Measurements from ENCODE around the gene SH3YL1. TPM values are rescaled to one million over a fixed set of nuclear protein-coding genes. Genes with fewer than 3 reads are reported as not detected.

SH3YL1 gene
- total RNA-seq, 1 donor from 2014 or later = 20.1 TPM

DNA sequence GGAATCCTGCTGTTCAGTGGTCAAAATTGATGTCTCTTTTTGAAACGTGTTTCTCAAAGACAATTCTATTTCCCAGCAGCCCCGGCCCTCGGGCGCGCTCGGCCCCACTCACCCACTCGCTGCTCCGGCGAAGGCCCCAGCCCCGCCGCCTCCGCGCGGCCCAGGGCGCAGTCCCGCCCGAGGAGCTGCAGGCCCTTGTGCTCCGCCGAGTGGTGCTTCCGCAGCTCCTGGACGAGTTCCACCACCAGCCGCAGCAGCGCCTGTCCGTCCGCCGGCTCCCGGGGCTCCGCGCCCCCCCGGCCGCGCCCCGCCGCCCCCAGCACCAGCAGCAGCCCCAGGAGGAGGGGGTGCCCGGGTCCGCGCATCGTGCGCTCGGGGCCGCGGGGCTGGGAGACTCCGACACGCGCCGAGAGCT, 23.6 kb upstream of the SH3YL1 start:
- H3K27me3 Mint-ChIP-seq (ENCODE audit: insufficient read depth) = peaks cover 41% of the 10 kb centered on the region
- H3K36me3 Mint-ChIP-seq (ENCODE audit: low read depth) = peaks cover 2% of the 10 kb centered on the region
- H3K4me3 Mint-ChIP-seq = no peak overlapping the region
- H3K27ac Mint-ChIP-seq = no peak overlapping the region
- no peaks in the 10 kb centered on the region for H3K9me3 Mint-ChIP-seq
- DNase-seq (ENCODE audit: low spot score) = no peak
- intact Hi-C loops (cut with micrococcal nuclease) = loop anchor here (5.0 kb wide), 1 partner anchor 55 kb away; no protein-coding TSS in a partner anchor
- no peaks in the 10 kb centered on the region for H3K4me1 Mint-ChIP-seq (ENCODE audit: low read depth)

DNA sequence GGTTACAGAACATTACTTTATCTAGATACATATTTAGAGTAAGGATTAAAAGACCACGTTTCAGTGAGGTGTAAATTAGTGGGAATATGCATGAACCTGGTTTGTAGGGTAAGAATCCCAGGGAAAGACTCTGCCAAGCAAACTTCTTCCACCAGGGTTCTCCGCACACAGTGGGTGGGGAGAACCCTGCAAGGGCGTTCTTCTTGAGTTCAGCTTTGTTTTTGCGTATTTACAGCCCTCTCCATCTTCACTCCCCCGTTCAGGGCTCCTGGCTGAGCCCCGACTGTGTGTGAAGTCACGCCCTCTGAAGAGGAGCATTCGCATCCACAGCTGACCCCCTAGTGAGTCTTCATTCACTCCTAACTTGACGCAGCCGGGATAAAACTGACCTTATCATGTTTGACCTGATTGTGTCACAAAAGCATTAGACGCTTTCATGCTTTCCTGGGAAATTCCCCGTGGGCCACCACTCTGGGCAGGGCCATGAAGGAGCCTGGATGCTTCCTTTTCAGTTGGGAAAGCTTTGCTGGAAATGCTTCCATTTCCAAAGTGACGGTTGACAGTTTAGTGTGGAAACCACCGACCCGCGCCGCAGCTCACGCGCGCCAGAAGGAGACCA, 23.1 kb upstream of the SH3YL1 start:
- no peak for DNase-seq (ENCODE audit: low spot score)
- H3K36me3 Mint-ChIP-seq (ENCODE audit: low read depth) = peaks cover 5% of the 10 kb centered on the region
- H3K4me1 Mint-ChIP-seq (ENCODE audit: low read depth) = no peaks in the 10 kb centered on the region

DNA sequence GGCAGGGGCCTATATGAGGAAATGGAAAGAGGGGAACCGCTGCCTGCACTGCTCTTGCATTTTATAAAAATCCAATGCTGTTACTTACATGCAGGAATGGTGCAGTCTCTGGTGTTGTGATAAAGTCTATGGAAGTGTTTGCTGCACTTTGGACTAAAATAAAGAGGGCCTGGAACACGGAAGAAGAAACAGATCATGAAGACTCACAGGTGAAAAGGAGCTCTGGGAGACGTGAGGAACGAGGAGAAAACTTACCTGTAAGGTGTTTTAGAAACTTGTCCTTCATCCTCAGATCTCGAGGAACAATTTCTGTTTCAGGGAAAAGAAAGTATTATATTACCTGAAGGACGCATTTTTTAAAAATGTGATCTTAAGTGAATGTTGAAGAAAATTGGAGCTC, 22.2 kb upstream of the SH3YL1 start:
- Mint-ChIP-seq H3K27ac (no peak overlapping the region), H3K4me3 (no peak overlapping the region), H3K36me3 (ENCODE audit: low read depth) (peaks cover 11% of the 10 kb centered on the region), H3K27me3 (ENCODE audit: insufficient read depth) (peaks cover 34% of the 10 kb centered on the region), H3K9me3 (no peaks in the 10 kb centered on the region), H3K4me1 (ENCODE audit: low read depth) (no peaks in the 10 kb centered on the region)
- intact Hi-C loops (cut with micrococcal nuclease) = loop anchor here (5.0 kb wide), 1 partner anchor 54 kb away; no protein-coding TSS in a partner anchor
- no peak for DNase-seq (ENCODE audit: low spot score)

More for the DNA sequence above, 23.1 kb upstream of the SH3YL1 start:
- no peaks in the 10 kb centered on the region for H3K9me3 Mint-ChIP-seq
- intact Hi-C loops (cut with micrococcal nuclease) = loop anchor here (5.0 kb wide), 1 partner anchor 55 kb away; no protein-coding TSS in a partner anchor
- no peak overlapping the region for H3K4me3 Mint-ChIP-seq
- no peak overlapping the region for H3K27ac Mint-ChIP-seq
- H3K27me3 Mint-ChIP-seq (ENCODE audit: insufficient read depth) = peaks cover 38% of the 10 kb centered on the region

DNA sequence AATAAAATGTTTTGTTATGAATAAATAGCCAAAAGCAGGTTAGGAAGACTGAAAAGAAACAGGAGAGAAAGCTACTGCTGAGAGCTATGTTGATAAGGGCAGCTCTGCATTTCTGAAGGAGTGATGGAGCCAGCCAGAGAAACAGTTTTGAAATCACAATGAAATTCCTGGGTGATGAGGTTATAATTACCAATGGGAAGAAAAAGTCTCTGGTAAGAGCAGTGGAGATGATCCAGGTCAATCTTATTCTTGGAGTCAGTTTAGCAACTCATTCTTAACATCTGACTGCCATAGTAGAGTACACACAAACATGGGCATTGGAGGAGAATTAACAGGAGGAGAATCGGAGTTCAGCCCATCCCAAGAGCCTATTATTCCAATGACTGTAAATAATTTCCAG, 21.7 kb upstream of the SH3YL1 start:
- DNase-seq (ENCODE audit: low spot score) = no peak
- peaks cover 11% of the 10 kb centered on the region for H3K36me3 Mint-ChIP-seq (ENCODE audit: low read depth)
- intact Hi-C loops (cut with micrococcal nuclease) = loop anchor here (5.0 kb wide), 1 partner anchor 53 kb away; no protein-coding TSS in a partner anchor

DNA sequence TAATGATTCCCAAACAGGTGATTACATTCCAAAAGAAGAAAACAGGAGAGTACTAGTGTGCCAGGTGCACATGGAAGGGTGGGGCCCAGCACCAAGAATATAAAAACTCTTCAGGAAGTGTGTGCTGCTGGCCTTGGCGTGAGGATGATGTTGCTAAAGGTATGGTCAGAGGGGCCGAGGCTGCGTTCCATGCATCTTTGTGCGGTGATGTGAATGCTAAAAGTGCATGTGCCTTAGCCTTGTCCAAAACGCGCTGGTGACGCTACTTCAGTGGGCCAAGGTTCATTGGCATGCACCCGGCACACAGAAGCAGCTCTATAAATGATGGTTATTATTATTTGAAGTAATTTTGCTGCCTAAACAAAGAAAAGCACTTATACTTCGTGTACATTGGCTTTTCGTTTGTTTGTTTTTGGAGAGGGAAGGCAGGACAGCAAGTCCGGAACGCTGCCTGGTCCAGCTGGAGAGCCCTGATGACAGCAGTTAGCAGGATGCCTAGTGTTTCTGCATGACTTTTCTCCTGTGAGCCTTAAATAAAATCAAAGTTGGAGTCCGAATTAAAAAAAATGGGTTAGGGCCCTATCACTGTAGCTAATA, 21.2 kb upstream of the SH3YL1 start:
- Mint-ChIP-seq H3K36me3 (ENCODE audit: low read depth) (peaks cover 13% of the 10 kb centered on the region), H3K9me3 (no peaks in the 10 kb centered on the region), H3K4me1 (ENCODE audit: low read depth) (no peaks in the 10 kb centered on the region), H3K4me3 (no peak overlapping the region), H3K27me3 (ENCODE audit: insufficient read depth) (peaks cover 25% of the 10 kb centered on the region), H3K27ac (no peak overlapping the region)
- no peak for DNase-seq (ENCODE audit: low spot score)
- intact Hi-C loops (cut with micrococcal nuclease) = loop anchor here (5.0 kb wide), 1 partner anchor 53 kb away; no protein-coding TSS in a partner anchor

More for the DNA sequence above, 21.7 kb upstream of the SH3YL1 start:
- Mint-ChIP-seq H3K4me1 (ENCODE audit: low read depth) (no peaks in the 10 kb centered on the region), H3K27ac (no peak overlapping the region), H3K4me3 (no peak overlapping the region), H3K27me3 (ENCODE audit: insufficient read depth) (peaks cover 29% of the 10 kb centered on the region), H3K9me3 (no peaks in the 10 kb centered on the region)

DNA sequence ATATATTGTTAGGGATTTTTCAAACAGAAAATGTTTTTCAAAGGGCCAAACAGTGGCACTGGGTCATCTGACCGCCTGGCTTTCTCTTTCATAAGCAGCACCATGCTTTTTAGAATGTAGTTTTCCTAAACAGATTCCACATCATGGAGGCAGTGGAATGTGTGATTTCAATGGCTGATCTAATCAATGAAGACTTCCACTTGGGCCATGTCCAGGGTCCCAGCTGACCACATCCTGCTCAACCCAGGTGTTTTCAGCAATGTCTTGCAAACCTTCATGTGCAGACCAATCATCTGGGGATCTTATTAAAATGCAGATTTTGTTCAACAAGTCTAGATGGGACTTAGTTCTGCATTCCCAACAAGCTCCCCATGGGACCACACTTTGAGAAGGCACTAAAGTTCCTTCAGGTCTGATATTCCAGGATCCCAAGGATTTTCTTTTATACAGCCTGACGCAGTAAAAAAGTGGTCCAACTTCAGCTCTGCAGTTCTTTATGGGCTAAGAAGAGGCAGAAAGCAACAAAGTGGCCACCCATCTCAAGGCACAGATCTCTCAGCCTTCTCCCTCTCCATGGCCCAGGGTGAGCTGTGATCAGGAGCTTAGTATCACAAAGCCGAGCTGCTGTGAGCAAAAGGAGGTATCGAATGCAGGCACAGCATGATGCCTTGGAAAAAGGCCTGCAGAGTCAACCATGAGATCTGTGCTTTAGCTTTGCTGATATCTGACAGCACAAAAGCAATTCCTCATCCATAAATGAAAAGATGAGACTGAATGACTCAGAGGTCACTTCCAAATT, 20.4 kb upstream of the SH3YL1 start:
- Mint-ChIP-seq H3K9me3 (no peaks in the 10 kb centered on the region), H3K4me3 (no peak overlapping the region), H3K27me3 (ENCODE audit: insufficient read depth) (peaks cover 20% of the 10 kb centered on the region), H3K27ac (no peak overlapping the region), H3K4me1 (ENCODE audit: low read depth) (no peaks in the 10 kb centered on the region), H3K36me3 (ENCODE audit: low read depth) (peaks cover 18% of the 10 kb centered on the region)
- DNase-seq (ENCODE audit: low spot score) = no peak
- intact Hi-C loops (cut with micrococcal nuclease) = no loop called here

DNA sequence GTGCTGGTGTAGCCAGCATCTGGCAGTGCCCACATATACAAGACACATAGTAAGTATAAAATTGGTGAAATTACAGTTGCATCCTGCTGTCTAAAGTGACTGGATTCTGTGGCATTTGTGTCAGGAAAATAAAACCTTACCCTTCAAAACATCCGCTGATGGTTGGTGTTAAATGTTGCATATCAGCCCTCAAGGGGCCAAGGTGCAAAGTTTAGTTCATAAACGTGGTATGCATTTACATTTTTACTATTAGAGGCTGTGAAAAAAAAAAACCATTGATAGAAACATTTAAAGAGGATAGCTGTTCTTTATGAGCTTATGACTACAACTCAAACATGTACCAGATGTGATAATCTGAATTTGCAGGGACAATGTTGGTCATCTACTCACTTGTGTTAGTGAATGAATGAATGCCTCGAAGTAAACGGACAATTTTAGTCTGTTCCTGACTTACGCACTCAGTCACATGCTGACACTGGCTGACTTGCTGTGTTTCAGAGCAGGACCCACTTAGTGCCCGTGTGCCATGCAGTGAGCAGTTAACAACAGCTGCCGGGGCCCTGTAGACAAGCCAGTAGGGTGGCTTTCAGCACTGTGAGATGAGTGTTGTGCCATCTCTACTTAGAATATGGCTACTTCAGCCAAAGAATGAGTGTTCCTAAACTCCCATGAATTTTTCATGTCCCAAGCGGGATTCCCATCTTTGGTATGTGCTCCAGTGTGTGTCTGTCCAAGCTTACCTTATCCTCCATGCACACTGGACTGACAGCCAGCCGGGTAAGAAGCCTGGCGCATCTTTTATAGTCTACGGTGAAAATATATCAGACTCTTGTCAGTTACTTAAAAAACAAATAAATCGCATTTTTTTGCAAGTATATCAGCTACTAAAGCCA, 18.8 kb upstream of the SH3YL1 start:
- Mint-ChIP-seq H3K27ac (no peak overlapping the region), H3K9me3 (no peaks in the 10 kb centered on the region), H3K4me1 (ENCODE audit: low read depth) (no peaks in the 10 kb centered on the region), H3K4me3 (no peak overlapping the region), H3K27me3 (ENCODE audit: insufficient read depth) (peaks cover 20% of the 10 kb centered on the region), H3K36me3 (ENCODE audit: low read depth) (peaks cover 25% of the 10 kb centered on the region)
- intact Hi-C loops (cut with micrococcal nuclease) = no loop called here
- no peak for DNase-seq (ENCODE audit: low spot score)

DNA sequence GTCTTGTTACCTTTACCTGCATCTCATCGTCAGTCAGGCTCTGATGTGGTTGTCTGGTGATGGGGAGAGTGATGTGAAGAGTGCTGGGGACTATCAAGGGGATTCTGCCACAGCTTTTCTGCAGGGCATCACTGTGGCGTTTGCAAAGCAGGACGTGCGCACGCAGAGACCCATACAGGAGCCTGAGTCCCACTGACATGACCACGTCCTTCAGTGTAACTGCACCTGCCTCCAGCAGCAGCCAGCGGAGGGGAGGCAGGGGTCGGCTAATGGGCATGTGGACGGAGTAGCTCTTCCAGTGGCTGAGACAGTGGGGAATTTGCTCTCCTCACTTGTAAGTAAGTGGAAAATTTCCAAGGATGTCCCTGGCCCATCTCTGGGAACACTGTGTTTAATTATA, 17.5 kb upstream of the SH3YL1 start:
- Mint-ChIP-seq H3K27me3 (ENCODE audit: insufficient read depth) (peaks cover 12% of the 10 kb centered on the region), H3K9me3 (no peaks in the 10 kb centered on the region), H3K36me3 (ENCODE audit: low read depth) (peaks cover 36% of the 10 kb centered on the region)

DNA sequence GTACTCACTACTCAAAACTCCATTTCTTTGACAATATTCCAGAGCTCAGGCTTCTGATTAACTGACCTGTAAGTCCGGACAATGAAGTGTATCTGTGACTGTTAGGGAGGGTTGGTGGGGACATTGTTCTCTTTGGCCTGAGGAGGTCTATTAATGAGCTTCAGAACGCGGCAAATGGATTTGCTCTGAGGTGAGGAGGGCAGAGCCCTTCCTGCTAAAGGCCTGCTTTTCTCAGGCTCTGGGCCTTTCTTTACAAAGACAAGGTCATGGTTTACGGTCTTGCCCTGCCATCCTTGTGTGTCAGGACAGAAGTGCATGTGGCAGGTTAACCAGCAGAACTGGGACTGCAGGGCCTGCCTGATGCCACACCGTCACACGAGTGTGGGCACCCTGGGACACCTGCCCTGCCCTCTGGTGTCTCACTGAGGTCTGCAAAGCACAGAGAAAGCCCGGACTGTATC, 16.8 kb upstream of the SH3YL1 start:
- H3K27me3 Mint-ChIP-seq (ENCODE audit: insufficient read depth) = peaks cover 5% of the 10 kb centered on the region

More for the DNA sequence above, 17.5 kb upstream of the SH3YL1 start:
- H3K4me3 Mint-ChIP-seq = no peak overlapping the region
- intact Hi-C loops (cut with micrococcal nuclease) = no loop called here
- no peak for DNase-seq (ENCODE audit: low spot score)
- H3K27ac Mint-ChIP-seq = no peak overlapping the region
- H3K4me1 Mint-ChIP-seq (ENCODE audit: low read depth) = no peaks in the 10 kb centered on the region

DNA sequence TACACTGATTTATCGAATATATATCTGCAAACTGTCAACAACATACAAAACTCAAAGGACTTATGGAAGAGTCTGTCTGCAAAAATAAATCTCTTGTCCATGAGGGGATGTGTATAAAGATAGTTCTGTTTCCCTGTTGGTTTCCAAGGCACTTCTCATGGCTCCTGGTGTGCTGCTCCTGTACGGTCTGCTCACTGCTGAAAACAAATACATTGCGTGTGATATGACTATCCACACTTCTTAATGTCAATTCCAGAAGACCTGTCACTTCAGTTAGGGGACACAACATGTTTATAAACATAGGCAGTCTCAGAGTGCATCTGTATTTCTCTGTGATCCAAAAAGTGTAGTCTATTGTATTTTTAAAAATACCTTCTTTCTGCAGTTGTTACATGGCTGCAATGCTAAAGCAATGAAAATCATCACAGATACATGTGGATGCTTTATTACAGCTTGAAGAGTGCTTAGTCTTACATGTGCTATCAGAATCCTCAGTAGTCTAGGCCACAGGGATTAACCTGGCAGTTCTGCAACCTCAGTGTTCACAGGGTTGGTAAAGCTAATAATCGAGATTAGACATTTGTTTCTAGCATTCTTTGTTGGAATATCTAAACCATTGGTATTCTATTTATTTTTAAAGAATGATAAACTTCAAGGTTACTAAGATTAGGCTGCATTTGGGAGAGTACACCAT, 16.3 kb upstream of the SH3YL1 start:
- H3K4me1 Mint-ChIP-seq (ENCODE audit: low read depth) = no peaks in the 10 kb centered on the region
- H3K27me3 Mint-ChIP-seq (ENCODE audit: insufficient read depth) = no peaks in the 10 kb centered on the region
- intact Hi-C loops (cut with micrococcal nuclease) = no loop called here
- H3K36me3 Mint-ChIP-seq (ENCODE audit: low read depth) = peaks cover 42% of the 10 kb centered on the region
- no peak overlapping the region for H3K27ac Mint-ChIP-seq
- no peak for DNase-seq (ENCODE audit: low spot score)
- no peaks in the 10 kb centered on the region for H3K9me3 Mint-ChIP-seq
- H3K4me3 Mint-ChIP-seq = no peak overlapping the region

More for the DNA sequence above, 16.8 kb upstream of the SH3YL1 start:
- DNase-seq (ENCODE audit: low spot score) = no peak
- H3K9me3 Mint-ChIP-seq = no peaks in the 10 kb centered on the region
- H3K4me3 Mint-ChIP-seq = no peak overlapping the region
- intact Hi-C loops (cut with micrococcal nuclease) = no loop called here
- no peak overlapping the region for H3K27ac Mint-ChIP-seq
- peaks cover 39% of the 10 kb centered on the region for H3K36me3 Mint-ChIP-seq (ENCODE audit: low read depth)
- H3K4me1 Mint-ChIP-seq (ENCODE audit: low read depth) = no peaks in the 10 kb centered on the region

DNA sequence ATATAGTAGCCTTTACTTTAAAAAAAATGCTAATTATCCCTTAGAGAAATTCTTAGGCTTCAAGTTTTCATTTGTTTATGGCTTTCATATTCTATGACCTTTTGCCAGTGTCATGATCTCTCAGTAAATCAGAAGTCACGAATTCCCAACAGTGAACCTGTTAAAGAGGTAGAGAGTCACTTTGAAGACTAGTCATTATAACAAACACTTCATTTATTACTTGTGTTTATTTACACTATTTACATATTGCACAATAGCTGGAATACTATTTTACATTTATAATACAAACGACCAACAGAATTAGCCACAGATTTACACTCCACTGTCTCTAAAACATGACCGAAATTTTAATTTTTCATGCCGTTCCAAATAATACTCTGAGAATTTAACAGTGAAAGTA, 15.5 kb upstream of the SH3YL1 start:
- no peak overlapping the region for H3K4me3 Mint-ChIP-seq
- no peaks in the 10 kb centered on the region for H3K4me1 Mint-ChIP-seq (ENCODE audit: low read depth)
- H3K9me3 Mint-ChIP-seq = no peaks in the 10 kb centered on the region
- no peaks in the 10 kb centered on the region for H3K27me3 Mint-ChIP-seq (ENCODE audit: insufficient read depth)
- peaks cover 44% of the 10 kb centered on the region for H3K36me3 Mint-ChIP-seq (ENCODE audit: low read depth)
- no peak for DNase-seq (ENCODE audit: low spot score)
- H3K27ac Mint-ChIP-seq = no peak overlapping the region
- intact Hi-C loops (cut with micrococcal nuclease) = no loop called here

DNA sequence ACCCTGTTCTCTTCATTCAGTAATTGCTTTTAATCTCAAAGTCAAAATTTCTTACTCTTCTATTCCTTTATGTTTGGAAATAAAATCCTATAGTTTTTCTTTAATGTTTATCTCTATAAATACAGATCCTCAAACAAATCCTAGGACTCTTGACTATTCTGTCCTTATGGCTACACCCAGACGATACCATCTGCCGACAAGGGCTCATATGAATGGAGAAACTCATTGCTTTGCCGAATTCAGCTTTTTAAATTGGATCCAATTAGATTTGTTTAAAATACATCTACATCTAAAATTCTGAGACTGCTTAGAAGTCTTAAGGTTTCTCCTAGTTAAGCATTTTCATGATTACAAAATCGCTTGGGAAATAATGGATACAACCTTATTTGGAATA, 15.1 kb upstream of the SH3YL1 start:
- no peak for DNase-seq (ENCODE audit: low spot score)
- Mint-ChIP-seq H3K9me3 (no peaks in the 10 kb centered on the region), H3K4me3 (no peak overlapping the region), H3K4me1 (ENCODE audit: low read depth) (no peaks in the 10 kb centered on the region), H3K27ac (no peak overlapping the region), H3K27me3 (ENCODE audit: insufficient read depth) (no peaks in the 10 kb centered on the region), H3K36me3 (ENCODE audit: low read depth) (peaks cover 44% of the 10 kb centered on the region)
- intact Hi-C loops (cut with micrococcal nuclease) = no loop called here
